GM21737 (cell line): ENCODE measurements around the gene AGGF1.
"Not testable (repeated sequence)": the region's sequence is repeated elsewhere in the genome, so short reads cannot be mapped to it uniquely, and the experiment has no call there.

Source experiments
- ATAC-seq: cut with Tn5 transposase; IDR thresholded peaks from one replicate; pipeline ENCODE4 v1.9.1; 2021; ENCODE audit warnings: mild to moderate bottlenecking, moderate library complexity; ENCODE audit not compliant: unreplicated experiment

Gene AGGF1

DNA sequence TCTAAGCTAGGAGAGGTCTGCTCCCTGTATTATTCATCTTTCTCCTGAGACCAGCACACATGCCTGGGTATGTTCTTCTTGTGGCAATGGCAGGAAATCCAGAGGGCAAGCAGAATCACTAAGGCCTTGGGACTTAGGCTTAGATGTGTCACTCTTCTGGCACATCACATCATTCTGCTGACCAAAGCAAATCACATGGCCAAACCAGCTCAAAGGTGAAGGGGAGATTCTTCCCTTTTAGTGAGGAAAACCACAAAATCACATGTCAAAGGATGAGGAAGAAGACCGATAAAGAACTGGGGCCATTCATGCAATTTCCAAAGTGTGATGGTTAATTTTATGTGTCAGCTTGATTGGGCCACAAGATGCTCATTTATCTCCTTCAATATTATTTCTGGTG lies 5.7 kb upstream of the AGGF1 start:
- no peak for ATAC-seq

DNA sequence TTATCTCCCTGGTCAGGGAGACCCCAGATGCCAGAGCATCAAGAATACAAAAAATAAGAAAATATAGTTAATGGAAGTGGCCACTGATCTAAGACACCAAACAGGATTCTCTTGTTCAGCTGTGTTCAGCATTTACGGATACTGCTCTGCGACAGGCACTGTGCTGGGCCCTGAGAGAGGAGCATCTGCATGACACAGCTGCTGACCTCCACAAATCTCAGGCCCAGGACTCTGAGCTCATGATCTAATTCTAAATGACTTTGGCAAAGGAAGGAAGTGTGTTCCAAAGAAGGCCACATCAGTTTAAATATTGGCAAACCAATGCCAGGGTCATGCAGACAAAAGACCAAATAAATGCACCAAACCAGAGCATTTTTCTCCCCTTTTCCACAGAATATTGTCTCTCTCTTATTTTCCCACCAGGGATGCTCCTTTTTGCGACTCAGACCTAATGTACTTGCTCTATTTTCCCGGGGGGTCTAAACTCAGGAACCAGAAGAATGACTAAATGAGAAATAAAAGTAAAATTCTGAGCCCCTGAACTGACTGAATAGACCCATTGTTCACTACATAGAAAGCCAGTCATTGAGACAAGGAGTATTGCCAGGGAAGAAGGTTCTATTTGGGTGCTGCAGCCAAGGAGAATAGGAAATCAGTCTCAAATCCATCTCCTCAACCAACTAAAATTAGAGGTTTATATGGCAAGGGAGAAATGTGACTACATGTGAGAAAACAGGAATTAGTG lies 1.4 kb upstream of the AGGF1 start:
- ATAC-seq = no peak

DNA sequence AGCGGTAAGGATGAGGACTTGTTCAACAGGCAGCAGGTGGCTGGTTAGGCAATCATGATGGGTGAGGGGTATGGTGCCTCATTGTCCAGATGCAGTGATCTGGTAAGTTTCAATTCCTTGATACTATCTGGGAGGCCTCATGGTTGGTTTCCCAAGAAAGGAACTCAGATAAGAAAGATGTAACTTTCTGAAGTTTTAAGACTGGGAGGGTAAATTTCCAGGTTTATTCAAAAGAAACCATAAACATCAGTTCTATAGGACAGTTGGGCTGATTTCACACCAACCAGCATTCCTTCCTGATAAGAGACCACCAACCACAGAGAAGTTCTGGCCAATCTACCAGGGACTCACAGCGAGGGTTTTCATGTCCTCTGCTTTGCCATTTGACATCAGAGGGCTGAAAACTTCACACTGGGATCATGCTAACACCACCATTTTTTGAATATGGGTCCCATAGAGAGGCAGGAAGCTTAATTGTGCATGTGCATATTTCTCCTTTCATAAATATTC lies 773 bp upstream of the AGGF1 start:
- no peak for ATAC-seq

DNA sequence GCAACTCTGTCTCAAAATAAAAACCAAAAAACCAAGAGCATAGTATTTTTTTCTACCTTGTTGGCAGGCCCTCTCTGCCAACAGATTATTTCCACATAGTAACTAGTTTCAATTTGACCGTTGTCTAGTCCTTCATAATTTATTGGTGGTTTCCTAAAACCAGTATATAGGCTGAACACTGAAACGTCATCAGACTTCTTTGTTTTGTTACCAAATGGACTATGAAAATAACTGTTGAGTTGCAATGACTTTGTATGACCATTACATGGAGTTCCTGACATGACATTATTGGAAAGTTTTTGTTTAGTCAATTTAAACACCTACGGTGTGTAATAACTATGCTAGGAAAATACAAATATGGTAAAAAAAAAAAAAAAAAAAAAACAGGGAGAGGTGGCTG lies 1.7 kb downstream of the AGGF1 start:
- no peak for ATAC-seq

DNA sequence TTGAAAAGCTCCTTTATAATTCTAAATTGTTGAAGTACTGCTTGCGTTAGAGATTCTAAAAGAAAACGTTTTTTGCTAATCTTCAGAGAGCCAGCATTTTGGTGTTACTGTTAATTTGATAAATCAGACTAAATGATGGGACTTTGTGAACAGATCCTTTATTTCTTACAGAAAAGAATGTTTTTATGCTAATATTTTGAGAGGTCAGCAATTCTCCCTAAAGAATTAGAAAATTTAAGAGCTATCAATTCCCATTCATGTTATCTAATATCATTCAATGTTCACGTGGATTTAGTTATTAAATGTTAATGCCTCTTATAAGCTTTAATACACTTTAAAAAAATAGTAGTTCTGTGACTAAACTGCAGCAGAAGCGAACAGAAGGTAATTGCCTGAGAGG lies 2.4 kb downstream of the AGGF1 start:
- no peak for ATAC-seq

DNA sequence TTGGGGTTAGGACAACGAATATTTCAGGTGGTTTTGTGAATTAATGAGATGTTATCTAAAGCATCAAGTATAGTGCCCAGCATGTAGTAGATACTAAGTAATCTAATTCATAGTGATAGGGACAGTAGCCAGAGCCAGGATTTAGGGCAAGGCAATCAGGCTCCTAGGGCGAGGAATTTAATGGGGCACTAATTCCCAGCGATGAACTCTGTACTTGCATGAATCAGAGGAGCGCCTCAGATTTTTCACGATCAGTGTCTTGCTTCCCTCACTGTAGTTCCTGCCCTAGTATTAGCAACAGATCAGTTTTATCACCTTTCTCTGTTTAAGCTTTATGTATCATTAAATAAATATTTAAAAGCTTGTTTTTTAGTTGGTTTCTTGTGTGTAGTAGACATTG lies 3.1 kb downstream of the AGGF1 start:
- no peak for ATAC-seq

DNA sequence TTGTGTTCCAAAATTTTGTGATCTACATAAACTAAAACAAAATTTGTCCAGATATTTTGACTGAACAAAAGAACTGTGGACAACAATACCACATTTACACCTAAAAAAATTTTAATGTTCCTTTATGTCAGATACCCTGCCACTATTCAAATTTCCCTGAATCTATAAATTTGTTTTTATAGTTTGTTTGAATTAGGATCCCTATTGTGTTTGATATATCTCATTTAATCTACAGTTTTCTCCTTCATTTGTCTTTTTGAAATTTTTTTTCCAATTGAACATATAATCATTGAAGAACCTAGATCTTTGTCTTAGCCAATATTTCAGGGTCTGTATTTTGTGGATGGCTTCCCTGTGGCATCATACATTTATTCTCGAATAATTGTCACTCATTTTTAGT lies 5.7 kb downstream of the AGGF1 start:
- ATAC-seq = no peak

DNA sequence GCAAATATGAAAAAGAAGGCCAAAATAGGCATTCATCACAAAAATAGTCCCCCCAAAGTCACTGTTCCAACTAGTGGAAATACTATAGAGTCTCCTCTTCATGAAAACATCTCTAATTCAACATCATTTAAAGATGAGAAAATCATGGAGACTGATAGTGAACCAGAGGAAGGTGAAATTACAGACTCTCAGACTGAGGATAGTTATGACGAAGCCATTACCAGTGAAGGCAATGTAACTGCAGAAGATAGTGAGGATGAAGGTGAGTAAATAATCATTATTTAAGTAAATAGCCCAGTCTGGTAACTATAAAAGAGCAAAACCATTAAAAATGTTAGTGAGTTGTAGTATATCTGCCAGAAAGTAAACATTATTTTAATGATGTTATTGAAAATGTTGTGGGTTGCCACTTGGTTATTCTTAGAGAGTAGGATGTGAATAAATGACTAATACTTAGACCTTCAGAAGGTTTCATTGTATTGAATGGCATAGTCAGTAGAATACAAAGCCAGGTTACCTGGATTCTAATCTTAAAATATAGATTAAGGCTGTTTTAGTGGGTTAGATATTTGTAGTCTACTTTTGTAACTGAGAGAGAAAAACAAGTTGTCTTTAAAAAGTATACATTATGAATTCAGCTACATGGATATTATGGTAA lies 16.3 kb downstream of the AGGF1 start:
- no peak for ATAC-seq

DNA sequence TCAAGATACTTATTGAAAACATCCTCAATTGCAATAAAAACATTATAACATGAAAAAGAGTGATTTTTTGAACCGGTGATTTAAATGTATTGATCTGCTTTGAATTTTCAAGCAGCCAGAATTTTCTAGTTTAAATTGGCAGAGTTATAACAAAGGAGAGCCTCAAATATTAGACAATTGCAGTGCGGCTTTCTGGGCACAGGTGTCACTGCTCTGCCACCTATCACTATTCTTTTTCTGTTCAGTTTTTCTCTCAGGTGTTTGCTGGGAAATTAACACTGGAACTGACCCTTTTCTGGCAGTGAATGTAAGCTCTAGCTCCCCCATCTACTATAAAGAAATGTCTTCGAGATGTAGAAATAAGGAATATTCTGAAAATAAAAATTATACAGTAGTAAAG lies 33.8 kb downstream of the AGGF1 start:
- no peak for ATAC-seq

DNA sequence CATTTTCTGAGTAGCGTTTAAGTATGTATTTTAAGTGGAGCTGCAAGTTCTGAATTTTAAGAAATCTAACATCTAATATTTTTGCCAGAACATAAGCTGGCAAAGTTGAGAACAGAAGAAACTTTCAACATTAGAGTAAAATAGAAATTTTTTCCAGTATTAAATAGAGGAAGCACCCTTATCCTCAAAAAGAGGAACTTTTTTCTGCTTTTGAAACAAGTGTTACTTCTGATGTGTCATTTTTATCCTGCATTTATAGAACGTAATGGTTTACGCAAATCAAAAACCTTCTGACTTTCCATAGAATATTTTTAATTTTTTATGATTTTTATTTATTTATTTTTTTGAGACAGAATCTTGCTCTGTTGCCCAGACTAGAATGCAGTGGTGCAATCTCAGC lies 35.1 kb downstream of the AGGF1 start:
- no peak for ATAC-seq

DNA sequence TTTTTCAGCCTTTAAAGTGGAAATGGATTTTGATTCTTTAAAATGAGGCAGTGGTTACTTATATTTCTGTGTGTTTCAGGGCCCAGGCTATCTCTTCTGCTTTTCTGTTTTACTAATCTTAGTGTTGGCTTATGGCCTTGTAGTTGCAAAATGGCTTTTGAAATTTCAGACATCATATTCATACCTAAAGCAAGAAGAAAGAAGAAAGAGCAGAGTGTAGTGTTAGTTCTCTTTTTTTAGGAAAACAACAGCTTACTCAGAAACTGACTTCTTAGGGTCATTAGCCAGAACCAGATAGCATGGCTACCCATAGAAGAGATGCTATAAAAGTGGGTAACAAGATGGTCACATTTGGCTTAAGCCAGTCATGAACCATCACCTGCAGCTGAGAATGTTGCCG lies 36.0 kb downstream of the AGGF1 start:
- no peak for ATAC-seq

DNA sequence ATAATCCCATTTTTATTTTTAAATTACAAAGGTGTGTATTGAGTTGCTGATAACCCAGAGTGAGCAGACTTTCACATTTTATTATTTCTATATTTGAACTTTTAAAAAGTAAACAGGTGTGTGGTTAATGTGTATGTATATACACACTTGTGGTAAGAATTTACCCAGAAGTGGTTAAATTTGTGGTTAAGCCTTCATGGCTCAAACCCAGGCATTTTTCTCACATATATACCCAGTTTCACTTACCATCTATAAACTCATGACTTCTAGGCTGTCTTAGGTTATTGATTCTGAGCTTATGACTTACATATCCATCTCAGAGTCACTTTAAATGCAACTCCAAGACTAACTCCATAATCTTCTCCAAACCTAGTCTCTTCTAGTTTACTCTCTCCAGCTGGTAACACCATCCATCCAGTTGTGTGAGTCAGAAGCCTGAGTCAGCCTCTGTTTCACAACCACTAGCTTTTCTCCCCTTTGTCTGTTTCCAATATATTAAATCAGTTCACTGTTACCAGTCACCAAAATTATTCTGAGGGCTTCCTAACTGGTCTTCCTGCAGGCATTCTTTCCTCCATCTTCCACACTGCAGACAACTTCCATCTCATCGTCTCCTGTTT lies 36.7 kb downstream of the AGGF1 start:
- peak; percentile 79 for ATAC-seq

DNA sequence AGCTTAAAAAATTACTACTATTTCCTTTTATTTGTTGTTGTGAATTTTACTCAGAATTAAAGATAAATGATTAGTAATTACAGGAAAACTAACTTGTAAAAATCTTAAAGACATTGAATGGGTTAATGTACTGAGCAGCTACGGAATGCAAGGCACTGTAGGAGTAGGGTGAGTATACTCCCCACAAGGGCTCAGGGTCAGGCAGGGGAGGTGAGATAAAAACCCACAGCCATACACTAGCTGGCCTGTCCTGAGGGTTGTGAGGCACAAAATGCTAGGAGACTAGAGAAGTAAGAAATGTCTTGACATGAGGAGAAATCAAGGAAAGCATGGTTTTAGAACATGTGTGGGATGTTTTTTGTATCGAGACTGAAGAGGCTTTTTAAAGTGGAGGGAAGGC lies 43.5 kb downstream of the AGGF1 start:
- no peak for ATAC-seq

DNA sequence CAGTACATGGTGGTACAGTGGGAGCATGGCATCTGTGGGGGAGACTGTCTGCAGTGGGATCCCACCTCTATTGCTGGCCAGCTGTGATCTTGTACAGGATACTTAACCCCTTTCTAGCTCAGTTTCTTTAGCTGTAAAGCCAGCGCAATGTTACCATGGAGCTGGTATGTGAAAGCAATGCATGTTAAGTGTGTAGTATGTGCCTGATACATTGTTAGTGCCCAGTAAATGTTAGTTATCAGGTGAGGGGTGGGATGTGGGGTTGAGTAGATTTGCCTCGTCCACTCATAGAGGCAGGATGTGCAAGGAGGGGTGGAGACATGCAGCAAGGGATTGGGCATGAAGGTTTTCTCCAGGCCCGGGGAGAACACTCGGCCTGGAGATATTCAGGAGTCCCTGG lies 44.5 kb downstream of the AGGF1 start:
- no peak for ATAC-seq

DNA sequence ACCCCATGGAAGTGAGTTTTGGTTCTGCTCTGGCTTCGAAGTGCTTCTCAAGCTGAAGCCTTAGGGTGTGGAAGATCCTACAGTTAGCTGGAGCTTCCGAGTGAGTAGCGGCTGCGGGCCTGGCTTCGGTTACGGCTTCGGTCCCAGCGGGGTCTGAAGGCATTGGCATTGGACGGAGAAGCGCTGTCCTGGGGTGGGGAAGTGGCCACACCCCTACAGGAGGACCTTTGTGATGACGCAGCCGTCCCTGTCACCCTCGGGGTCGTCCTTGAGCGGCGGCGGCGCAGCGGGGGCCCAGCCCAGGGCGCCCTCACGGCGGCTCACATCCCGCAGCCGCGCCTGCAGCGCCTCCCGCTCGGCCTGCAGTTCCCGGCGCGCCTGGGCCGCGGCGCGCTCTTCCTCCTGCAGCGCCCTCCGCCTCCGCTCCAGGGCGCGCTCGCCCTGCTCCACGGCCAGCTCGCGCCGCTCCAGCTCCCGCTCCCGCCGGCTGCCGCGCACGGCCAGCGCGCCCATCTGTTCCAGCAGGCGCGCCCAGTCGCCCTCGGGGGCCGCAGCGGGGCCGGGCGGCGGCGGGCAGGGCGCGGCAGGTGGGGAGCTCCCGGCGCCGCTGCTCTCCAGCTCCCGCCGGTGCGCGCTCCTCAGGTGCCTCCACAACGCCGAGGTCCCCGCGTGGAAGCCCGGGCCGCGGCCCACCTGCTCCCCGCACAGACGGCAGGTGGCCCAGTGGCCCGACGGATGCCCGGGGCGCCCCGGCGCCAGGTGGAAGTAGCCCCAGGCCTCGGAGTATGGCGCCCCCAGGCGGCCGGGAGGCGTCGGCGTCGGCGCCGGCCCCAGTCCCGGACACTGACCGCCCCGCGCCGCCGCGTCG lies 47.0 kb downstream of the AGGF1 start:
- peak; percentile 91 for ATAC-seq

DNA sequence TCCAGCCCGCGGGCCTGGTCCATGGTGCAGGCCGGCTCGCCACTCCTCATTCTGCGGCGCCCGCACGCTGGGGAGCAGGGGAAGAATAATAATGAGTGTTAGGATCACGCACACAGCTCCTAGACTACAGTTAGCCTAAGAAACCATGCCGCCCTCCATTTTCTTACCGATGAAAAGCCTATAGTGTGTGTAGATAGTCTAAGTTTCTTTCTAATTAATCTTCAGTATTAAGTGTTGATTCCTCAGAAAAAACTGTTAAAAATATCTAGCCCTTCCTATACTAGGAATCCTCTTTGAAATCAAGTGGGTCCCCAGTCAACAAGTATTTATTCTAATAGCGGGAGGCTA lies 47.6 kb downstream of the AGGF1 start:
- ATAC-seq = no peak

DNA sequence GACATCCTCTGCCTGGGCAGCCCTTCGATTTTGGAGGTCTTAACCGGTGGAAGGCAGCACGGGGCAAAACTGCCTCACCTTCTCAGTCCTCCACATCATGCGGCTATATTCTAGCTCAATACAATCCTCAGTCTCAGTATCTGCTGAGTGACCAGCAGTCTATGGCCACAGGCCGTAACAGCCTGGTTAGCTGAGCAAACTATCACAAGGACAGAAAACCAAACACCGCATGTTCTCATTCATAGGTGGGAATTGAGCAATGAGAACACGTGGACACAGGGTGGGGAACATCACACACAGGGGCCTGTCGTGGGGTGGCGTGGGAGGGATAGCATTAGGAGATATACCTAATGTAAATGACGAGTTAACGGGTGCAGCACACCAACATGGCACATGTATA lies 50.3 kb downstream of the AGGF1 start:
- not testable (repeated sequence) for ATAC-seq

DNA sequence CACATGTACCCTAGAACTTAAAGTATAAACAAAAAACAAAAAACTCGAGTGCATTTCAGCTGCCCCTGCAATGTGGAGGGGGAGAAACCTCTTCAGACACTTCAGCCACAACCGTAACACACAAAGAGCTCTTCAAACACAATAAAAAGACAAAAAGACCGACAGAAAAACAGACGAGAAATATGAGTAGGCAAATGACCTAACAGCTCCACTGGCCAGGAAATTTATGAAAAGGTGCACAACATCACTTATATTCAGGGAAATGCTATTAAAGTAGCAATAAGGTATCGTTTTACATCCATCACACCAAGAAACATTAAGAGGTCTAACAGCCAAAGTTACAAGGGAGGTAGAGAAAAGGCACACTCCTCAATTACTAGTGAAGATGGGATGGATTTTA lies 50.7 kb downstream of the AGGF1 start:
- no peak for ATAC-seq

DNA sequence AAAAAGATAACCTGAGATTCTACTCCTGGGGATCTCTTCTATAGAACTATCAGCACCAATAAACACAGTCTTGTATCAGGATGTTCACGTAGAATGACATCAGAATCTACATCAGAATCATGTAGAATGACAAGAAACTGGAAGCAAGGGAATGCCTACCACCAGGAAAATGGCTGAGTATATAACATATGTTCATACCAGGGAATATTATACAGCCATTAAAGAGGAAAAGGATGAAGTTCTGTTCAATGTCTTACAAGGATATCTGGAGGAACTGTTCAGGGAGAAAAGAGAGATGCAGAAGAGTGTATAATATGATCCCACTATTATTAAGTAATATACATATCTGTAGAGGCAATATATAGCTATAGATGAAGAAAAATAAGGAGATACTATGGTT lies 52.1 kb downstream of the AGGF1 start:
- ATAC-seq = no peak

DNA sequence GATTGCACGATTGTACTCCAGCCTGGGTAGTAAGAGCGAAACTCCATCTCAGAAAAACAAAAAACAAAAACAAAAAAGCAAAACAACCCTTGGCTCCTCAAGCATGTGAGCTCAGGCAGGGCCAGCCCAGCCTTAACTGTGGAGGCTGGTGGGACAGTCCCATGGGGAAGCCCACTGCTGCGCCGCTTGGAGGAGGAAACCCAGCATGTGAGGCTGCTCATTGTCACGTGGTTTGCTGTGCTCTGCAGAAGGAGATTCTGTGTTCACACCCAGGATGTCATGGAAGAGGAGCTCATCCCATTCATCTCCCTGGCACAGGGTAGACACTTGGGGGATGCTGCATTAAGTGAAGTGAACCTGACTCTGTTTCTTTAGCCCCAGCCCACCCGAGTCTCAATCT lies 52.9 kb downstream of the AGGF1 start:
- no peak for ATAC-seq

DNA sequence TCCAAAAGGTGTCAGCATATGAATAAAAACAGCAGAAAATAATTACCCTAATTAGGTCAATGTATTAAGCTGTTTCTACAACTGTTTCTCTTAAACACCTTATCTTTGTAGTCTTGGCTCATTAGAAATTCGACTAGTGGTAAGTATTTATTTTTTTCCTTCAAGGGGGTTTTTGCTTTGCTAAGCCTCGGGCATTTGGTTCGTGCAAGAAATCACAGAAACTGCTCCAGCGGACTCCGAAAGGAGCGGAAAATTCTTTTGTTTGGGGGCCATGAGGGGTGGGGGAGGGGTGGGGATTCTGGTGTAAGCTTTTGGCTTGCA lies 56.1 kb downstream of the AGGF1 start:
- no peak for ATAC-seq
